Glomerular visceral epithelial cell (primary cell): ENCODE results near the gene ZFYVE26.
"Not testable (repeated sequence)": the region's sequence is repeated elsewhere in the genome, so short reads cannot be mapped to it uniquely, and the experiment has no call there.

Experiments used
- DNase-seq: peaks from one replicate; pipeline ENCODE4 v3.0.0-alpha.2; 2016; ENCODE audit errors: extremely low spot score

ZFYVE26 gene

GRCh38 chr14:67705211-67705610 lies 111.2 kb downstream of the ZFYVE26 start:
- no peak for DNase-seq

GRCh38 chr14:67704484-67705089 lies 111.8 kb downstream of the ZFYVE26 start:
- DNase-seq: peak; percentile 63

GRCh38 chr14:67703997-67704396 lies 112.4 kb downstream of the ZFYVE26 start:
- no peak for DNase-seq

- not testable (repeated sequence) for DNase-seq
Observed at GRCh38 chr14:67701492-67701891, 114.9 kb downstream of the ZFYVE26 start, which contains the start of gene RDH12. Gene RDH12, plus strand, starts transcription at chr14:67701886. Its CDS starts 20,757 bp downstream, at chr14:67722643.

GRCh38 chr14:67698179-67698578 lies 118.2 kb downstream of the ZFYVE26 start:
- no peak for DNase-seq

- DNase-seq: no peak
Observed at GRCh38 chr14:67697006-67697405, 119.4 kb downstream of the ZFYVE26 start.
